Adrenal gland (tissue), 5 donors: ENCODE measurements around the gene RNF135.

Experiments
- CTCF ChIP-seq, 6 experiments: fragments of 450-650 bp in 4 of 6; fragments of 200-600 bp in 2 of 6; sonication (generic) in 1 of 6; IDR thresholded peaks; 1 replicate in 5 of 6; 2 replicates in 1 of 6; pipeline versions ENCODE4 v1.5.1 to v1.8.0; 2016 to 2021; ENCODE audit warnings: antibody characterized with exemption in 6 of 6, mild to moderate bottlenecking in 2 of 6, moderate library complexity in 1 of 6
- POLR2A ChIP-seq, 2 donors: fragments of 450-650 bp; IDR thresholded peaks; one replicate each; pipeline ENCODE4 v1.6.1; 2017; ENCODE audit warnings: antibody characterized with exemption in 2 of 2, mild to moderate bottlenecking in 2 of 2, moderate library complexity in 1 of 2
- donor health status: DM: no; HTN: no; CAD: no.

GRCh38 chr17:31007695-31008373, 37.0 kb downstream of the RNF135 start:
- TF ChIP-seq POLR2A (IDR thresholded peaks at IDR 0.05) (no peak), CTCF (IDR thresholded peaks at IDR 0.05) (no peak)
